Smooth muscle cell (in vitro differentiated cells): Measurements from ENCODE around the gene CCBE1. TPM values are rescaled to one million over a fixed set of nuclear protein-coding genes. Genes with fewer than 3 reads are reported as not detected.

Experiments
- DNase-seq: peaks from one replicate; lab custom pipeline; 2025; ENCODE audit not compliant: unreplicated experiment; lab: John Stamatoyannopoulos, UW
- H2AFZ ChIP-seq: fragments of 200-600 bp; sonication (generic); 2 replicates; pipeline ENCODE4 v1.6.0; 2016; ENCODE audit warnings: antibody characterized with exemption, low read depth, mild to moderate bottlenecking
- H3F3A ChIP-seq: fragments of 200-600 bp; sonication (generic); 2 replicates; pipeline ENCODE4 v1.6.0; 2017; ENCODE audit warnings: antibody characterized with exemption, low read depth
- H3K27ac ChIP-seq: fragments of 200-600 bp; sonication (generic); 2 replicates; pipeline ENCODE4 v1.5.1; 2016; ENCODE audit warnings: low read depth, mild to moderate bottlenecking
- H3K27me3 ChIP-seq: fragments of 200-600 bp; sonication (generic); 2 replicates; pipeline ENCODE4 v1.6.1; 2016; ENCODE audit warnings: low read depth, mild to moderate bottlenecking
- H3K36me3 ChIP-seq: fragments of 200-600 bp; sonication (generic); 2 replicates; pipeline ENCODE4 v1.5.1; 2016; ENCODE audit warnings: low read depth
- H3K4me1 ChIP-seq: fragments of 200-600 bp; sonication (generic); 2 replicates; pipeline ENCODE4 v1.5.1; 2016; ENCODE audit warnings: low read depth
- H3K4me2 ChIP-seq: fragments of 200-600 bp; sonication (generic); 2 replicates; pipeline ENCODE4 v1.6.0; 2016; ENCODE audit warnings: mild to moderate bottlenecking
- H3K4me3 ChIP-seq: fragments of 200-600 bp; sonication (generic); 2 replicates; pipeline ENCODE4 v1.5.1; 2016; ENCODE audit warnings: mild to moderate bottlenecking
- H3K79me2 ChIP-seq: fragments of 200-600 bp; sonication (generic); 2 replicates; pipeline ENCODE4 v1.6.0; 2016; ENCODE audit warnings: low read depth, mild to moderate bottlenecking
- H3K9ac ChIP-seq: fragments of 200-600 bp; sonication (generic); 2 replicates; pipeline ENCODE4 v1.6.0; 2016; ENCODE audit warnings: low read depth
- H3K9me3 ChIP-seq: fragments of 200-600 bp; sonication (generic); replicated peaks from 2 replicates; pipeline ENCODE4 v1.5.1; 2016; ENCODE audit warnings: low read depth
- H4K20me1 ChIP-seq: fragments of 200-600 bp; sonication (generic); 2 replicates; pipeline ENCODE4 v1.6.0; 2016; ENCODE audit warnings: low read depth
- CTCF ChIP-seq: fragments of 200-600 bp; sonication (generic); IDR thresholded peaks from 2 replicates; pipeline ENCODE4 v1.5.1; 2017; ENCODE audit warnings: borderline replicate concordance, mild to moderate bottlenecking, antibody characterized with exemption; ENCODE audit not compliant: insufficient read depth, poor library complexity, severe bottlenecking
- WGBS: methylation state at CpG from one replicate; pipeline ENCODE4 v1.1.7; 2016; ENCODE audit warnings: low lambda C conversion rate; 5-methylcytosine and 5-hydroxymethylcytosine counted together
- polyA plus RNA-seq: library from polyadenylated mRNA; unstranded; fragments of >200 nt; fragmentation: Nextera tagmentation; extraction: Ambion mirVana; gene quantifications from 2 replicates; pipeline ENCODE4 v1.2.1, GENCODE V29; 2016
- total RNA-seq: library from RNA; depleted of rRNA; stranded (reverse); fragments of >200 nt; gene quantifications from 2 replicates; pipeline ENCODE4 v1.2.3, GENCODE V29; 2014

Gene CCBE1
- total and polyA plus RNA-seq, 2 experiments from 2014 or later, result 3.1 TPM; not detected in 1

GRCh38 chr18:59721931-59722330 is 24.7 kb upstream of the CCBE1 start:
- peaks cover 7% of the 10 kb centered on the region for H3K27me3 ChIP-seq
- peaks cover 6% of the 10 kb centered on the region for H3F3A ChIP-seq
- H3K4me3 ChIP-seq, result no peak overlapping the region
- no peaks in the 10 kb centered on the region for H3K9me3 ChIP-seq
- no peak overlapping the region for H3K4me2 ChIP-seq
- H2AFZ ChIP-seq, result no peak overlapping the region
- H3K36me3 ChIP-seq, result no peaks in the 10 kb centered on the region
- H4K20me1 ChIP-seq, result no peaks in the 10 kb centered on the region
- 96% methylated on average over 2 of the region's 2 CpGs for WGBS
- H3K79me2 ChIP-seq, result no peaks in the 10 kb centered on the region
- no peak overlapping the region for H3K27ac ChIP-seq
- DNase-seq, result no peak
- TF ChIP-seq CTCF, result no peak
- peaks cover 7% of the 10 kb centered on the region for H3K4me1 ChIP-seq
- H3K9ac ChIP-seq, result no peak overlapping the region

- no peak overlapping the region for H3K4me2 ChIP-seq
- no peaks in the 10 kb centered on the region for H3K79me2 ChIP-seq
- H3K9me3 ChIP-seq, result no peaks in the 10 kb centered on the region
- H2AFZ ChIP-seq, result no peak overlapping the region
- H3K9ac ChIP-seq, result no peak overlapping the region
- no peak for DNase-seq
- WGBS, result 92% methylated on average over 2 of the region's 2 CpGs
- no peak for TF ChIP-seq CTCF
- H3K36me3 ChIP-seq, result no peaks in the 10 kb centered on the region
- no peaks in the 10 kb centered on the region for H4K20me1 ChIP-seq
- H3K27ac ChIP-seq, result no peak overlapping the region
- no peak overlapping the region for H3K4me3 ChIP-seq
- H3F3A ChIP-seq, result peaks cover 6% of the 10 kb centered on the region
- H3K4me1 ChIP-seq, result peaks cover 7% of the 10 kb centered on the region
- peaks cover 7% of the 10 kb centered on the region for H3K27me3 ChIP-seq
These were observed 24.0 kb upstream of the CCBE1 start for GRCh38 chr18:59721211-59721610.

GRCh38 chr18:59719544-59720181 is 22.4 kb upstream of the CCBE1 start:
- WGBS, result 64% methylated on average over 3 of the region's 3 CpGs
- no peak overlapping the region for H3K4me3 ChIP-seq

More at GRCh38 chr18:59719544-59720181, 22.4 kb upstream of the CCBE1 start:
- Histone ChIP-seq H4K20me1 (no peaks in the 10 kb centered on the region), H3K9me3 (no peaks in the 10 kb centered on the region), H3K27me3 (peaks cover 7% of the 10 kb centered on the region), H3K4me2 (no peak overlapping the region), H2AFZ (no peak overlapping the region), H3K36me3 (no peaks in the 10 kb centered on the region), H3K27ac (no peak overlapping the region), H3K9ac (no peak overlapping the region), H3K4me1 (peaks cover 7% of the 10 kb centered on the region), H3K79me2 (no peaks in the 10 kb centered on the region), H3F3A (peaks cover 6% of the 10 kb centered on the region)
- no peak for TF ChIP-seq CTCF
- DNase-seq, result no peak
